NOMO-1 (cell line): ENCODE data around the gene TFB1M.

Experiments used
- DNase-seq, 2 experiments: peaks; one replicate each; lab custom pipeline; 2025; ENCODE audit not compliant: unreplicated experiment in 2 of 2; lab: John Stamatoyannopoulos, UW

TFB1M gene

GRCh38 chr6:155213611-155214372 is 100.5 kb downstream of the TFB1M start:
- no peak for DNase-seq

- DNase-seq = no peak
Measured at GRCh38 chr6:155212616-155213380, 101.5 kb downstream of the TFB1M start.

- no peak for DNase-seq
Measured at GRCh38 chr6:155212106-155212505, 102.2 kb downstream of the TFB1M start.

- DNase-seq = no peak
Measured at GRCh38 chr6:155207223-155207622, 107.1 kb downstream of the TFB1M start.
